ENCODE measurements around the gene SPOP.
A peak's percentile ranks its signal among the peaks of the same experiment; 100 is the strongest.
"Not testable (repeated sequence)": the region's sequence is repeated elsewhere in the genome, so short reads cannot be mapped to it uniquely, and the experiment has no call there.

Gene SPOP
- total RNA-seq, result 53.6 to 72.3 reads per million in 2 donors

DNA sequence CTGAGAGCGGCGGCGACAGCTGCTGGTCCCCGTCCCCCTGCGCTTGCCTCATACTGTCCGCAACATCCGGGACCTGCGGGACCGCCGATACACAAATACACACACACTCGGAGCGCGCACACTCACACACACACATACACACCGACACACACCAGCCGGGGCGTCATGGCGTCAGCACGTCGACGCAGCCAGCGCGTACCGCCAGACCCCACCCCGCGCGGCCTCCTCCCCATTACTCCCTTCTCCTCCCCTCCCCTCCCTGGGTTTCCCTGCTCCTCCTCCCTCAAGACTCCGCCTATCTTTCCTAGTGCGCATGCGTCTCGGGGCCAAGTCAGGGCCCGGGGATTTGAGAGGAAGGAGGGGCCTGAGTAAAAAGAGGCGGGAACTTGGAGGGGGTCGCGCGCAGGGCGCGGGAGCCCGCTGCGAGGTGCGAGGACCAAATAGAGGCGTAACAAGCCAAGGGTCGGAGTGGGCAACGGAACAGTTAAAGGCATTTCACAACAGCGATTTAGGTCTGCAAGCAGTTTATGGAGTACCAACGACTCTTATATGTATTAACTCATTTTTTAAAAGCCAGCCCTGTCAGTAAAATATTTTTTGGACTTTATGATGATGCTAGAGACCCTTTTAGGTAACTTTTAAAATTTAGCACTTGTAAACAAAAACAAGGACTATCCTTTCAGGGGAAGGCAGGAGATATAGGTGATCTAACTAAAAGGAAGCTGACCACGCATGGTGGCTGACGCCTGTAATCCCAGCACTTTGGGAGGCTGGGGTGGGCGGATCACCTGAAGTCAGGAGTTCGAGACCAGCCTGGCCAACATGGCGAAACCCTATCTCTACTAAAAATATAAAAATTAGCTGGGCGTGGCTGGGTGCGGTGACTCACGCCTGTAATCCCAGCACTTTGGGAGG is at the start of gene SPOP:
SPOP (minus strand) TSS at position 165 of the 915 bp plus-strand sequence. CDS start 55,287 bp downstream, outside the sequence.
- DNase-seq, result peak; percentile 97 to 100 (median 99)

GRCh38 chr17:49727380-49727779 is 49.5 kb upstream of the SPOP start:
- DNase-seq, result no peak

GRCh38 chr17:49725452-49726130 is 47.7 kb upstream of the SPOP start:
- no peak for DNase-seq

DNA sequence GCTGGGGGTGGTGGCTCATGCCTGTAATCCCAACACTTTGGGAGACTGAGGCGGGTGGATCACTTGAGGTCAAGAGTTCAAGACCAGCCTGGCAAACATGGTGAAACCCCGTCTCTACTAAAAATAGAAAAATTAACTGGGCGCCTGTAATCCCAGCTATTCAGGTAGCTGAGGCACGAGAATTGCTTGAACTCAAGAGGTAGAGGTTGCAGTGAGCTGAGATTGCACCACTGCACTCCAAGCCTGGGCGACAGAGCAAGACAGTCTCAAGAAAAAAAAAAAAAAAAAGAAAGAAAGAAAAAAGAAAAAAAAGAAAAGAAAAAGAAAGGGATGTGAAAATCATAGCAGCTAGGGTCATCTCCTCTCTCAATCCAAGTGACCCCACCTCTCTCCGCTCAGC is 46.7 kb upstream of the SPOP start:
- DNase-seq, result not testable (repeated sequence)

DNA sequence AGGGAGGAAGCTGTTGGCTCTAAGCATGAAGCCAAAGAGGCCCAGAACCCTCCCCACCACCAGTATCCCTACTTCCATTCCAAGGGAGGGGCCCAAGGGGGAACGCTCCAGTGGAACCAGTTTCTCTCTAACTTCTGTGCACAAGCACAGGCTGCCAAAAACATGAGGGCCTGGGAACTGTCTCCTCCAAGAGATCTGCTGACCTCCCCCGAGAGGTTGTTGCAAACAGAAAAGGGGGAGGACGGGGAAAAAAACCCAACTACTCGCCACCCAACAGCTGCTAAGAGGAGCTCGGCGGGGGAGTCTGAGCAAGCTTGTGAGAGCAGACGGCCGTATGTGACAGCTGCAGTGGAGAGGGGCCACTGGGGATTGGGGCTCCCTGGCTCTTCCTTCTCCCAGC is 45.5 kb upstream of the SPOP start:
- no peak for DNase-seq

DNA sequence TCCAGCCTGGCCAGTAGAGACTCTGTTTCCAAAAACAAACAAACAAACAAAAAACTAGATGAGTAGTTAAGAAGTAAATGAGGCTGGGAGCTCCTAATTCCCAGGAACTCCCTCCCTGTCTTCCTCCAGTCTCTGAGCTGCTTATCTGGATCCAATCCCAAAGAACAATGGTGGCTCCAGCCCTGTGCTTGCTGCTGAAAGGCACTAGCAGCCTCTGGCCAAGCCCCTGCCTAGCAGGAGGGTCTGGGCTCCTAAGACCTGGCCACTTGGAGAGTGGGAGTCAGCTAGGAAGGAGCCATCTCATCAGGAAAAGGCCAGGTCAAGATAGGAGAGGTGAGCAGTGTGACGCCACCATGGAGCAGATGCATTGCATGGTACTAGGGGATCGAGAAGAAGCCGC is 44.2 kb upstream of the SPOP start:
- no peak for DNase-seq

GRCh38 chr17:49717371-49717861 is 39.5 kb upstream of the SPOP start:
- DNase-seq, result peak in 2 of 5 experiments; percentile 14 to 69

DNA sequence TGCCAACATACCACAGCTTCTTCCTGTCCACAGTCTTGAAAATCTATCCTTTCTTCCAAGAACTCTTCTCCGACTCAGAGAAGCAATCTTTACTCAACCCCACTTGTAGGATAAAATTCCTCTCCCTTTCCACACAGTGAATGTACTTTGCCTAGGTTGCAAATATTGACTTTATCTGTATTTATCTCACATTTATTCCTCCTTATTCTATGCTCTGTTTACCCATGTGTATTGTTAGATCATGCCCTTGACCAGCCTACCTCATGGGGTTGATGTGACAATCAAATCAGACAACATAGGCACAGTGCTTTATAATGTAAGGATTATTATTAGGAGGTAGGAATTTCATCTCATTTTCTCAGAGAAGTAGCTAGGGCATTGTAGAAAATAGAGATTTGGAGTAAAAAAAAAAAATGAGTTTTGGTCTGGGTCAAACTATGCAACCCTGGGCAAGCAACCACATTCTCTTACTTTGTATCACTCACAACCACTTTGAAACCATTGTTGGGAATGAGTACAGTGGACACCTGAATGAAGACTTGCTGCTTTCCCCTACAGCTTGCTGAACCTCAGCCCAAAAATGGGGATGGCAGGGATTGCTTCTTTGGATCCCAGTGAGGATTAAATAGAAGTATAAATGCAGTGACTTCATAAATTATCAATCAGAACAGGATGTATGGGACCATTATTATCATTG is 38.9 kb upstream of the SPOP start:
- no peak for DNase-seq

DNA sequence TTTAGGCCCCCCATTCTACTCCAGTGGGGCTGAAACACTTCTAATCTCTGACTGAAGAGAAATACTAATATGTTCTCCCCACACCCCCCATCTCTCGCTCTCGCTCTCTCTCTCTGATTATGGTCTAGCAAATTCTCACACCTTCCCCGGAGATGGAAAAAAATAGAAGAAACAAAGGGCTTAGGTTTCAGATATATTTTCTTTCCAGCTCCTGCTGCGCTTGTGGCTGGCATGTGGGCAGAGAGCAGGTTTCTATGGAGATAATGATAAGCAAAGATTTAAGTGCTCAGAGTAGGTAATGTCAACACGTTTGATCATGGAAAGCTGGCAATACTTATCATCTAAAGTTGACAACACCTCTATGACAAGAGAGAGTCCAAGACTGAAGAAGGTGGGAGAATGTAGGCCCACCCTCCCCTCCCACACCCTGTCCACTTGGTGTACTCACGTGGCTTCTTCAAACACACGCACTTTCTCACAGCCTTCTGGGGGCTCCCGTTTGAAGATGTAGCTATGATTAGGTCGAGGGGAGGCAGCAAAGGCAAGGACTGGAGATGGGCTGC is 37.9 kb upstream of the SPOP start:
- peak in 4 of 5 experiments; percentile 18 to 90 (median 51) for DNase-seq

GRCh38 chr17:49715216-49715615 is 37.3 kb upstream of the SPOP start:
- DNase-seq, result peak in 2 of 5 experiments; percentile 71 to 77

DNA sequence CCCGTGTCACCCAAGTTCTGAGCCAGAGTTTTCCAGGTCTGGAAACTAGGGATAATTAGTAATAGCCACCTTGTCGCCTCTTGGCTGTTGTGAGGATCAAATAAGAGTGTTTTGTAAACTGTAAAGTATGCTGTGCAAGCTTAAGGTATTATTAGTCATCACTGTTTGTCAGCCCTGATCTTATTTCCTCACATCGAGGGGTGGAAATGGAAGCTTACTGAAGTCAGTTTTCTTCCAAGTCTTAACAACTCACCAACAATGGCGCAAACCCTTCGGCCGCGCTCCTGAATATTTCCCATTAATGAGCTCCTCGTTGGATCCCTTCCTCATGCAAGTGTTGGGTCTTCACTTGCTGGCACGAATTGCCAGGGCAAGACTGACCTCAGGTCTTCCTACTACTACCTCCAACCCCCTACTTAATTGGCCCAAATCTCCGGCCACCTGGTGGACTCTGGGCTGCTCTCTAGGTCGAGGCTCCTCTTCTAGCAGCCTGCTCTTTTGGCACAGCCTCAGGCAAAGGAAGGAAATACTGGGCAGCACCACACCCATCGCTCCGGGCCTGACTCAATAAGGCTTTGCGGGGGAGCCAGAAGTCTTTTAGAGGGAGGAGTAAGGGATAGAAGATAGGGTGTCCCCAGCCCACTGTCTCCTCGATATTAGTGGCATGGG is 30.8 kb upstream of the SPOP start:
- peak in 2 of 5 experiments; percentile 18 to 22 for DNase-seq

- peak; percentile 92 to 100 (median 98) for DNase-seq
Observed at GRCh38 chr17:49707608-49708514, 30.0 kb upstream of the SPOP start, which contains the start of gene SLC35B1. Gene SLC35B1 (minus strand): TSS chr17:49707964. CDS start chr17:49707833, 131 bp downstream.

GRCh38 chr17:49707246-49707607 is 29.3 kb upstream of the SPOP start:
- peak in 2 of 5 experiments; percentile 26 to 52 for DNase-seq

GRCh38 chr17:49705254-49705653 is 27.4 kb upstream of the SPOP start:
- DNase-seq, result no peak

- DNase-seq, result peak in 1 of 5 experiments; percentile 36
Observed at GRCh38 chr17:49703557-49704277, 25.8 kb upstream of the SPOP start.

GRCh38 chr17:49700960-49701359 is 23.1 kb upstream of the SPOP start:
- no peak for DNase-seq

- no peak for DNase-seq
Observed at GRCh38 chr17:49699966-49700575, 22.2 kb upstream of the SPOP start.

GRCh38 chr17:49698005-49698404 is 20.1 kb upstream of the SPOP start:
- no peak for DNase-seq

DNA sequence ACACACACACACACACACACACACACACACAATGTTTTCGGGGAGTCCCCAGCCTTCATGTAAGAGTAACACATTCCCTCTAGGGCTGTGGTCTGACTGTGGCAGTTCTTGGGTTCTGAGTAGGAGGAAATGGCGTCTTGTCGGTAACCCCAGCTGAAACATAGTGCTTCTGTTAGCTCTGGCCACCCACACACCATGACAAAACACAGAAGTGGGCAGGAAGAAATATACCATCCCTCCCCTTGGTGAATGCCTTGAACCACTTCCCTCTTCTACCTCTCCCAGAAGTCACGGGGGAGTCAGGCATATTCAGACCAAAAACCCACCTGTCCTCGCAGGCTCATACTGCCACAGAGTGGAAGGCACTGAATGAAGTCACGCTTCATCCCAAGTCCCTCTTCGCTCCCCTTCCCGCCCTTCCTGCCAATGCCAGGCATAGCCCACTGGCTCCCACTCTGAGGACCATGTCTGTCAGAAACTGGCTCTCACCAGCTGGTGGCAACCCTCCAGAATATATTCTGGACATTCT is 18.4 kb upstream of the SPOP start:
- peak in 3 of 5 experiments; percentile 50 to 91 (median 77) for DNase-seq
